ENCODE data around the gene PCDHA11.
"Not testable (repeated sequence)": the region's sequence is repeated elsewhere in the genome, so short reads cannot be mapped to it uniquely, and the experiment has no call there.

PCDHA11 gene

GRCh38 chr5:140855772-140856674 is 12.7 kb upstream of the PCDHA11 start, which contains the start of gene PCDHA10:
TSS of gene PCDHA10 (plus strand) at chr5:140855897. CDS start at chr5:140856049, 152 bp downstream.
- DNase-seq: no peak

GRCh38 chr5:140857177-140857986 is 11.4 kb upstream of the PCDHA11 start:
- DNase-seq: no peak

- no peak for DNase-seq
Observed at GRCh38 chr5:140857987-140858240, 10.8 kb upstream of the PCDHA11 start.

GRCh38 chr5:140862441-140863295 is 6.1 kb upstream of the PCDHA11 start:
- DNase-seq: no peak

GRCh38 chr5:140869555-140869886 is 764 bp downstream of the PCDHA11 start:
- DNase-seq: no peak

- DNase-seq: no peak
Observed at GRCh38 chr5:140870221-140871201, 1.8 kb downstream of the PCDHA11 start.

- no peak for DNase-seq
Observed at GRCh38 chr5:140875085-140876065, 6.6 kb downstream of the PCDHA11 start, which contains the start of gene PCDHA12. TSS of gene PCDHA12 (plus strand) at chr5:140875308. CDS start at chr5:140875473, 165 bp downstream.

GRCh38 chr5:140876541-140877261 is 7.9 kb downstream of the PCDHA11 start:
- DNase-seq: not testable (repeated sequence)

GRCh38 chr5:140877262-140877581 is 8.5 kb downstream of the PCDHA11 start:
- no peak for DNase-seq

GRCh38 chr5:140881889-140882590 is 13.3 kb downstream of the PCDHA11 start, which contains the start of gene PCDHA13:
TSS of gene PCDHA13 (plus strand) at chr5:140882124. CDS start at chr5:140882269, 145 bp downstream.
- no peak for DNase-seq

- DNase-seq: no peak
Observed at GRCh38 chr5:140882591-140882899, 13.8 kb downstream of the PCDHA11 start.

- no peak for DNase-seq
Observed at GRCh38 chr5:140883373-140883772, 14.6 kb downstream of the PCDHA11 start.

- no peak for DNase-seq
Observed at GRCh38 chr5:140883927-140884697, 15.4 kb downstream of the PCDHA11 start.

- DNase-seq: no peak
Observed at GRCh38 chr5:140916325-140916724, 47.6 kb downstream of the PCDHA11 start.

Data from NCI-H2081 (cell line).